ENCODE data around the gene C2orf72.
"Not testable (repeated sequence)": the region's sequence is repeated elsewhere in the genome, so short reads cannot be mapped to it uniquely, and the experiment has no call there.

Gene C2orf72

DNA sequence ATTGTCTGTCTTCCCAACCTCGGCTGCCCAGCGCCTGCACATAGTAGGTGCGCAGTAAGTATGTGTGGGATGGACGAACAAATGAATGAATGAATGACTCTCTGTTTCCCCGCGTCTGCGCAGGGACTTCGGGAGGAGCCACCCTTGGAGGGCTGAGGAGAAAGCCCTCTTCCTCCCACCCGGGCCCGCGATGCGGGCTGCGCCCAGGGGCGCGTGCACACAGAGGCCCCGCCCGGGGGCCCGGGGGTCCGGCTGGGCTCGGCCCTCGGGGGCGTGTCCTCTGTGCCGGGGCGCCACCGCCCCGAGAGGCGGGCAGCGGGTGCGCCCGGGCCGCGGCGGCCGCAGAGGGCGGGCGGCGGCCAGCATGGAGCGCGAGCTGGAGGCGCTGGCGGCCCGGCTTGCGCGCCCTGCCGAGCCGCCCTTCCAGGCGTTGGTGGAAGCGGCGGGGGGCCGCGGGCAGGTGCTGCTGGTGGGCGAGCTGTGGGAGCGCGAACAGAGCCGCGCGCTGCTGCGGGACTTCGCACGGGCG, at the start of gene C2orf72:
Gene C2orf72, plus strand, starts transcription at position 322 of the 529 bp plus-strand sequence. Its CDS starts 43 bp downstream, at position 365.
- DNase-seq (ENCODE audit: low read depth), result no peak

DNA sequence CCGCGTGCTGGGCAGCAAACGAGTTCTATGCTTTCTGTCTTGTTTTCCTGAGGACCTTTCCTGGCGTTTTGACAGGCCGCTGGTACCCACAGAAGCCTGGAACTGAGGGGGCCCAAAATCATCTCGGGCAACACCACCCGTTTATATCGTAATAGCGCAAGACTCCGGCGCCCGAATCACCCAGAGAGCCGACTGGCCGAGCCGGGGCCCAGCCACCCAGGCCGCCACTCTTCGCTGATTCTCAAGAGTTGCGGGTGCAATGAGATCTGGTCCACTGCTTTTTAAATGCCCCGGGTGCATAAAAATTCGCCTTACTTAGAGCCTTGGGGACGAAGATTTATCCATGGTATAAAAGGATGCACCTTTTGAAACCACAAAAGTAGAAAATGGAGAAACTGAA, 47.6 kb upstream of the C2orf72 start:
- no peak for DNase-seq (ENCODE audit: low read depth)

DNA sequence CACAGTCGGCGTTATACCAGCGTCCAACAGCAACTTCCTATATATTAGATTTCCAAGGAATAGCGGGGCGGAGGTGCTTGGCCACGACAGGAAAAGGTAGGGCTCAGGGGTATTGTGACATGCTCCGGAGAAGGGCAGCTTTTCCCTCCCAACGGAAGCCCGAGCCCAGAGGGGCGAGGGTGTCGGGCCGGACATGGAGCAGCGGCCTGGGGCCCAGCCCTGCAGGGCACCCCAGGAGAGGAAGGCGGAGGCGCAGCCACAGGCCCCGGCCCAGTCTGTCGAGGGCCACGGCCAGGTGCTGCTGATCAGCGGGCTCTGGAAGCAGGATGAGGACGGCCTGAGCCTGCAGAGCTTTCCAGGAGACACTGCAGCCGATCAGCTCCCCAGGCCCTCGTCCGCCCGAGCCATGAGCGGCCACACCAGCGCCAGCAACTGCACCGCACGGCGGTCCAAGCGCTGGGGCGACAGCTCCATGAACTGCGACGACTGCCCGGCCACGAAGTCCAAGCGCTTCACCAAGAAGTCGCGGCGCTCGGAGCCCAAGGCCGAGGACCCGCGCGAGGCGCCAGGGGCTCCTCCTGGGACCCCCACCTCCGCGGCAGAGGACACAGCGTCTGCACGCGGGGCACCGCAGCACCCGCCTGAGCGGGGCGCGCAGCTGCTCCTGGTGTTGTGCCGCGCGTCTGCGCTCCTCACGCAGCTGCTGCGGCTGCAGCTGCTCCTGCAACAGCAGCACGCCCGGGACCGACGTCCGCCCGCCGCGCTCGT, 47.0 kb upstream of the C2orf72 start:
- DNase-seq (ENCODE audit: low read depth), result no peak

DNA sequence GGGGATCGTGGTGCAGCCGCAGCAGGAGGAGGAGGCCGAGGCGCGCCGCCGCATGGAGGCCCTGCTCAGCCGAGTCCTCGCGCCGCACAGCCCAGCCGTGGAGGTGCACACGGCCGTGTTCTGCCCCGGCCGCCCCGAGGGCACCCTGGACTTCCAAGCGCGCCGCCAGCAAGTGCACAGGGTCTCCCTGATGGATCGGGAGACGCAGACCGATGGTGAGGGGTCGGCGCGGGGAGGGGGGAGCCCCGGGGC, 46.5 kb upstream of the C2orf72 start:
- DNase-seq (ENCODE audit: low read depth), result no peak

DNA sequence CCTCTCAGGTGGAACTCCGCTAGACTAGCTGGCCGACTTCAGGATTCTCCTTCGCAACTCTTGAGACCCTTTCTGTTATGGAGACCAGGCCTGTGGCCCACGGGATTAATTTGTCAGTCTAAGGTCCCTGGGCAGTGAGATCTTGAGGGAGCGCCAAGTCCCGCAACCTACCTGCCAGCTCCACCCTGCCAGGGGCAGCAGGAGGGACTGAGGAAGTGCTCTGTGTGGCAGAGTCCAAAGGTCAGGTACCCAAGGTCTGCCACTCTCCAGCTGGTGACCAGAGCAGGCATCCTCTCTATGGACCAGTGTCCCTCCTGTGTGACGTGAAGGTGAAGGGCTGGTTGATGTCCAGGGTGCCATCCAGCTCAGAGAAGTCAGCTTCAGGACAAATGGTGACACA, 45.7 kb upstream of the C2orf72 start:
- DNase-seq (ENCODE audit: low read depth), result no peak

DNA sequence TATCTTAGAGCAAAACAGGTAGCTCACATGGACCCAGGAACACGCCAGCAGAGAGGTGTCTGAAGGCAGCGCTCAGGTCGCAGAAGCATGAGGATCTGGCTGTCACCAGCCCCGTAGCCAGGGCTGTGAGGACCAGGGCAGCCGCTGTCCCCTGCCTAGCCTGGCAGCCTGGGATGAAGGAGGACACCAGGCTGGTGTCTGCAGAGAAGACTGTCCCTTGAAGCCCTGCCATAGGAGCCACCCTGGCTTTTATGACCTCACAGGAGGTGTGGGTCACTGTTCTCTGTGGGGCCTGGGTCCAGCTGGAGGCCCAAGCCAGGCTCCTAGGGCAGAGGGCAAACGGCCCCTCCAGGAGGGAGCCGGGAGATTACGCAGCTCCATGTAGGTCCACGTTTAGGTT, 41.5 kb upstream of the C2orf72 start, which contains the start of gene SPATA3:
Gene SPATA3, plus strand, starts transcription at position 301 of the 400 bp plus-strand sequence. CDS start 113 bp downstream, outside the sequence.
- DNase-seq (ENCODE audit: low read depth), result no peak

DNA sequence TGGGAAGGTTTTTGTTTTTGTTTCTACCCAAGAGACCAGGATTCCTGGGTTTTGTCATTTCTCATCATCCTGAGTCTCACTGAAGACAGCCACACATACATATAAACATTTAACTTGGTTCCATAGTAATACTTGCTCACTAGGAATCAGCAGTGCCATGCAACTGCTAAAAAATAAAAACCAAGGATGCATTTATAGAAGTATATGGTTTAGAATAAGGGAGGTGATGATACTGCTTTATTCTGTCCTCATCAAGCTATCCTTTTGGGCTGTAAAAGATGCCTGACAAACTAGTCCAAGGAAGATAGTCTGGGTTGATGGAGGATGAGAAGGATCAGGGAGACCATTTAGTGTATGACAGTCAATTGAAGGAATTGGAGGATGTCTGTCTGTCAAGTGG, 40.7 kb upstream of the C2orf72 start:
- no peak for DNase-seq (ENCODE audit: low read depth)

DNA sequence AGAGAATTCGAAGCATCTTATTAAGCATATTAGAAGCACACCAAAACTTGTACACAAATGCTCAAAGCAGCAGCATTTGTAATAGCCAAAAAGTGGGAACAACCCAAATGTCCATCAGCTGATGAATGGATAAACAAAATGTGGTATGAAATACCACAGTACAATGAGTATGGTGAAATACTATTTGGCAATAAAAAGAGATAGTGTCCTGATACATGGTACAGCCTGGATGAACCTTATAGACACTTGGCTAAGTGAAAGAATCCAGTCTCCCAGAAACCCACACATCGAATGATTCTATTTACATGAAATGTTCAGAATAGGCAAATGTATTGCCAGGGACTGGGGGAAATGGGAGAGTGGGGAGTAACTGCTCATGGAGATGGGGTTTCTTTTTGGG, 38.4 kb upstream of the C2orf72 start:
- no peak for DNase-seq (ENCODE audit: low read depth)

DNA sequence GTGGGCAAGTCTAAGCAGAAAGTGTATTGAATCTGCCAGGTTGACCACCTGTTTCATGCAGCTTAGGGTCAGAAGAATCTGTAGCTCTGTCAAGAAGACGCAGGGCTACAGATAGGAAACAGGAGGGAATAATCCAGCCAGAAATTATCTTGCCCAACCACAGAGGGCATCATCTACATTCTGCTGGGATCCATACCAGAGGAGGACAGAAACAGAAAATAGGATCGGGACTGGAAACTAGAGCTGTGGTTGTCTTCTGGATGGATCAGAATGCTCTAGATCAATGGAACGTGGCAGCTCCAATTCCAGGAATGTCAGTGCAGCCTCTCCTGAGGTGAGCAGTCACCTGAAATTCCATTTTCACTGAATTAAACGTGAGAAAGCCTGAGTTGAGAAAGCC, 37.8 kb upstream of the C2orf72 start:
- no peak for DNase-seq (ENCODE audit: low read depth)

DNA sequence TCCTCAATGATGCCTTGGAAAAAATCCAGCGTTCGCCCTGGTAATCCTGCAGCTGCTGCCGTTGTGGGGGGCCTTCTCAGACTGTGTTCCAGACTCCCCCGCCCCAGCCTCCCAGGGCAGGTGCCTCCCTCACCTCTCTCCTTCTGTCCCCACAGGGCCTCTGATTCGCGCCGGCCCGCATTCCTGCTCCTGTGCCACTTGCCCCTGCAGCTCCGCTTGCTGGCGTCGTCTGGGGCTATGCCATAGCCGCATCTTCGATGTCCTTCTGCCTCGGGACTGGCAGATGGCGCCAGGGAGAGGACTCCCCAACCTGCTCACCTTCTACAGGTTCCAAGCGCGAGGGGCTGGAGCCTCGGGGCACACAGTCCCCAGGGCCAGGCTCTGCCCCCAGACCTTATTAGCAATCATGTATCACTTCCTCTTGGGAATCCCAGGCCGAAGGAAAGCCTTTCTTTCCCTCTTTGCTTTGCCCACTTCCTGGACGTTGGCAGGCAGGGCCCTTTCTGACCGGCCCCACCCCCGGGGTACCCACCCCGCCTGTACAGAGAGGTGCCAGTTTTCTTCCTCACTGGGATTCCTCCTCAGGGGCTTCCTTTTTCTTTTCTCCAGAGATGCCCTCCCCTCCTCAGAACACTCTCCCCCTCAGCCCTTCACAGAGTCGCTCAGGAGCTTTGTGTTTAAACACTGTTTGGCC, 37.0 kb upstream of the C2orf72 start:
- DNase-seq (ENCODE audit: low read depth), result no peak

DNA sequence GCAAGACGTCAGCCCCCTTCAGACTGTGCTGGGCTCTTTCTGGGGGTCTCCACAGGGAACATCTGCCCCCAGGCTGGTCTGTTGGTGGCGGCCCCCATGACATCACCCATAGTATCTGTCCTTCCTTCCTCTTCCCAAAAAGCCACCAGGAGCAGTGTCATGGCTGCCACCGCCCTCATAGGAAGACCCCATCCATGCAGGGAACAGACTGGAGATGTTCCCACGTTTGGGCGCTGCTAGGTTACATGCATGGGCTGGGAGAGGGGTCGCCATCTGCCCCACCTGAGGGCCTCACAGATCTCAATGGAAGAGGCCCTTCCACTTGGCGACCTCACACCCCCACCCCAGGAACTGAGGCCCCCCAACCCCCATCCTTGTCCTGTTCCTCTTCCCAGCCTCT, 36.3 kb upstream of the C2orf72 start:
- DNase-seq (ENCODE audit: low read depth), result no peak

DNA sequence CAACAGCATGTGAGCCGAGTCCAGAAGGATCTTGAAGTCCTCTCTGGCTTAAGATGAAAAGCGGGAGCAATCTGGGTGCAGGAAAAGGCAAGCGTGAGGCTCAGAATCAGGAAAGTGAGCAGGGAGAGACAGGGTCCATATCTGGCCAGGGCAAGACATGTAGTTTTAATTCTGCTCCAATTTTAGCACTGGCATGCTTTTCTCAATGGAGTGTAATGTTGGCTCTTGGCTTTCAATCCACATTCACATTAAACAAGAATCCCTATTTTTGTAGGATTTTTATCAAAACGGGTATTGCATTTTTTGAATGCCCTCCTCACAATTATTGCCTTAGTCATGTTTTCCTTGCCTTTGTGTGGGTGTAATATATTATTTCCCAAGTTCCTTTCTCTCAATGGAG, 35.4 kb upstream of the C2orf72 start:
- DNase-seq (ENCODE audit: low read depth), result no peak

DNA sequence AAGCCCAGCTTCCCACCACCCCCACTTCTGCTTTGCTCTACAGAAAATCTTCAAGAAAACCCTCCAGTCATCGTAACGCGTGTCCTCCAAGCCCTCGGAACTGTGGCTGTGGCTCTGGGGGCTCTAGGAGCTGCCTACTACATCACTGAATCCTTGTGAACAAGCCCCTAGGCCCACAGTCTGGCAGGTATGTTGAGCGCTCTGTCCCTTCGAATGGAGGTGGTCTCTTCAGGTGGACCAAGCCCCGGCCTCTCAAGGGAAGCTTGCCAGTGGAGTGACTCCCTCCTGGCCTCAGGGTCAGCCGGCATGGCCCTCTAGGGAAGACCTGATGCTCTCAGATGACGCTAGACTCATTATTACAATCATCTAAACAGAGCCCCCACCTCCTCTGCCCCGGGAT, 34.7 kb upstream of the C2orf72 start:
- DNase-seq (ENCODE audit: low read depth), result no peak

DNA sequence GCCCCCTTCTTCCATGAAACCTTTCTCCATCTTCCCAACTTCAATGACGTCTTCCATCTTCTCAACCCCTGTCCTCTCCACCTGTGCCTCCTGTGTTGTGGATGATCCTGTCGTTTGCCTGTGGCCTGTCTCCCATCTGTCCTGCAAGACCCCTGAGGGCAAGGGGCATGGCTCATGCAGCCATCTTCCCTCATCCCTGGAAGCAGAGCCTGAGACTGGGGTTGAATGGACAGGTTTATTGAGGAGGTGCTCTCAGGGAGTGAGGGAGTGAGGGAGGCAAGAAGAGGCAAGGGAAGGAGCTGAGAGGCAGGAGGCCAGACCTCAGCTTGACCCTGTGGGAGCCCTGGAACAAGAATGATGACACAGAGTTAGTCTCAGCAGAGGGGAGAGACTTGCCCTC, 34.1 kb upstream of the C2orf72 start:
- no peak for DNase-seq (ENCODE audit: low read depth)

DNA sequence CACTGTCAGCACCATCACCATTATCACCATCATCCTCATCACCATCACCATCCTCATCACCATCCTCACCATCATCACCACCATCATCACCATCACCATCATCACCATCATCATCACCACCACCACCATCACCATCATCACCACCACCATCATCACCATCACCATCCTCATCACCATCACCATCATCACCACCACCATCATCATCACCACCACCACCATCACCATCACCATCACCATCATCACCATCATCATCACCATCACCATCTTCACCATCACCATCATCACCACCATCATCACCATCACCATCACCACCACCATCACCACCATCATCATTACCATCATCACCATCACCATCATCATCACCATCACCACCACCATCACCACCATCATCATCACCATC, 32.4 kb upstream of the C2orf72 start:
- not testable (repeated sequence) for DNase-seq (ENCODE audit: low read depth)

DNA sequence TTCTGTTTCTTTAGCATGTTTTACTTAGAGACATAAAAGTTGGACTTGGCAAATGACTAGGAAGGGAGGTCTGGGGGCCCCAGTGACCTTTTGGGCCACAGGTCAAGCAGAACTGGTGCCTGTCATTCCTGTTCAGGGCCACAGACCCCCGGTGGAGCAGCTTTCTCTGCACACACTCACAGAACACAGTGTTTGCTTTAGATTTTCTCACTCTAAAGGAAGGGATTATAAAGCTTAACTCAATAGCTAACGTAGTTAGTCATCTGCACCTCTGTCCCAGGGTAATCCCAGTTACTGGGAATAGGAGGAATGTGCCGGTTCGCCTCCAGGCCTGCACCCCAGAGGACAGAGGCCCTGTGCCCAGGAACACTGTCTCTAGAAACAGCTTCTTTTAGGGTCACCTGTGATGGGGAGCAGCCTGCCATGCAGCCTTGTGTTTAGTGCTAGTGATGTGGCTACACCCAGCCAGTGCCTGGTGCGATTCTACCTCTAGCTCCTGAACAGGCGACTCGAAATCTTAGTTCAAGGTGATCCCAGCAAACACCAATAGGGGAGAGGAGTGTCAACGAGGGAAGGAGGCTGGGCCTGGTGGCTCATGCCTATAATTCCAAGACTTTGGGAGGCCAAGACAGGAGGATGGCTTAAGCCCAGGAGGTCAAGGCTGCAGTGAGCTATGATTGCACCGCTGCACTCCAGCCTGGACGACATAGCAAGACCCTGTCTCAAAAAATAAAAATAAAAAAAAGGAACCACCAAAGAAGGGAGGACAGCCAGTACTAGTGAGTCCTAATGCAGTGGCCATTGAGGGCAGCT, 29.8 kb upstream of the C2orf72 start:
- no peak for DNase-seq (ENCODE audit: low read depth)

DNA sequence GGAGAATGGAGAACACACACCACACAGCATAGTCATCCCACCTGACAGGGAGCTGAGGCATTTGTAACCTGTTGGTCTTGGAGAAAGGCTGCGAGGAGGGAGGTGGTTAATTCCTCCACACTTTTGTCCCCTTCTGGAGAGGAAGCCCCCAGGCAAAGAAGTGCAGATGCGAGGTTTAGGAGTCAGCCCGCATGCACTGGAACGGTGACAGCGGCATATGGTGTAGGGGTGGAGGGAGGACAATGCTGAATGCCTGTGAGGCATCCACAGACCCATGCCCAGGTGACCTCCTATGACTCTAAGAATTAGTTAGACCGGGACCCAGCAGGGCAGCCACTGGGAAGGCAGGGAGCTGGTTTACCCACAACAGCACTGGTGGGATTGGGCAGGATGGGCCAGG, 29.2 kb upstream of the C2orf72 start:
- DNase-seq (ENCODE audit: low read depth), result no peak

DNA sequence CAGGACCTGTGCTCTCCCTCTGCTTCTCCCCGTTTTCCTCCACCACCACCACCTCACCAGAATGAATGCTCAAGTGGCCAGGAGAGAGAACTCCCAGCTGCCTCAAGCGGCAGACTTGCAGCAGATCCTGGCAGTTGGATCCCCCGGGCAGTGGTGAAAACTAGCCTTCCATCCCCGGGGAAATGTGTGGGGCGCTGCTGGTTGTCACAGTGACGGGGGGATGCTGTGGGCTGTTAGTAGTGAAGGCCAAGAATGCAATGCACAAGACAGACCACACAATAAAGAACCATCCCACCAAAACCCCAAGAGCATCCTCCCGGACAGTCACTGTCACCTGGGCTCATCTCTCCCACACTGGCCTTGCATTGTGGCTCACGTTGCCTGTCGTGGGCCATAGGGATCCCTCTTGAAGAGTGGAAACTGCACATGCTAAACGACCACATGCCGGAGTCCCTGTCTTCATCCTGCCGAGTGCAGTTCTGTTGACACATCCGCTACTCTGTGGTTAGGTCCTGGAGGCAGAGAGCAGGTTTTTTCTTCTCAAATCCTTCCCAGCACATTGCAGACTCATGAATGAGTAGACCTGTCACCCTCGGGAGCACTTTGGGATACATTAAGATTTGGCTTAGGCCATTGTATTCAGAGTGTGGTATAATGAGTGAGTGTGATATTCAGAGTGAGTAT, 27.9 kb upstream of the C2orf72 start:
- DNase-seq (ENCODE audit: low read depth), result no peak

DNA sequence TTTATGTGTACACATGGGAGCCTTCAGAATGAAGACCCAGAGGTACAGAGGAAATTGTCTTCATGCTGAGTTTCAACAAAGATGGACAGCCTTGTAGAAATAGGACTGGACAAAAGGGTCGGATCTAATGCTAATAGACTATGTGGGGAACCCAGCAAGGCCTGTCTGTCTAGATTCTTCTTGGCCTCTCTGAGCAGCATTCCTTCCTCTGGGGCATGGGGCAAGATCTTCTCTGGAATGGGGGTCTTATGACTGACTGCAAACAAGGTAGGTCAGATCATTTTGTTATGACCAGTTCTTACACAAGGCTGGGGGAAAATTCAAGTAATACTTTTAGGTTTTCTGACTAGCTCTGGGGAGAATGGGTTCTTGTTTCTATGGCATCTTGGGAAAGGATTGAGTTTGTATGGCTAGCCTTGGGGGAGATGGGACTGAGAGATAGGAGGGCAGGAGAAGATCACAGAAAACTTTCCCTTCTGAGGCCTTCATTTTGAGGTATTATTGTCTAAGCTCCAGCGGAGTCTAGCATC, 27.1 kb upstream of the C2orf72 start:
- no peak for DNase-seq (ENCODE audit: low read depth)

DNA sequence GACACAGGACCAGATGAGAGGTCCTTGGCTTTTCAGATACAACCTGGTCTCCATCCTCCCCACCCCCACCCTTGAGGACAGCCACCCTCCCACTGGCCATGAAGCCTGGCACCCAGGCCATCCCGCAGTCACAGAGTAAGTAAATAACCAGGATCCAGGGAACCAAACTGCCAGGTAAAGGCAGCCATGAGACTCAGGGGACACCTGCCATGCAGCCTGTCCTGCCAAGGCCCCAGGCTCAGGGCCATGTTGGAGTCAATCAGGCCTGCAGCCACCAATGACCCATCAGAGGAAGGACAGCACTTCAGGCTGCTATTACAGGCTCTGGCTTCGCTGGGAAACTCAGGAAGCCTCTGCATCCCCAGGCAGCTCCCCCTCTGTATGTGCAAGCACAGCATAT, 25.8 kb upstream of the C2orf72 start:
- DNase-seq (ENCODE audit: low read depth), result no peak

DNA sequence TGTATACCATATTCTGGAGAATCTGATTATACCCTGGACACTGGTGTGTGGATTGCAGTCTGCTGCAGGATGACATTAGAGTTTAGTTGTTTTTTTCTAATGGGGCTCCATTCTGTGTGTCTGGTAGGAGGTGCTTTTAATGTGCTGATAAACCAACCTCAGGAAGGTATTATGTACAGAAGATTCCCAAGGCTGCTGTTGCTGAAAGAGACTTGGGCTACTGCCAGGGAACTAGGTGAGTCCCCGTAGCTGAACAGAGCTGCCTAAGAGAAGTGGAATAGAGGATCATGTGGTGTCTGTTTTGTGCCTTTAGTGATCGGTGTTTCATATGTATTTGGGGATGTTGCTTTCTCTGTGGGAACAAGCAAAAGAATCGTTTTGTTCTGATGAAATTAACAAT, 24.9 kb upstream of the C2orf72 start:
- no peak for DNase-seq (ENCODE audit: low read depth)

DNA sequence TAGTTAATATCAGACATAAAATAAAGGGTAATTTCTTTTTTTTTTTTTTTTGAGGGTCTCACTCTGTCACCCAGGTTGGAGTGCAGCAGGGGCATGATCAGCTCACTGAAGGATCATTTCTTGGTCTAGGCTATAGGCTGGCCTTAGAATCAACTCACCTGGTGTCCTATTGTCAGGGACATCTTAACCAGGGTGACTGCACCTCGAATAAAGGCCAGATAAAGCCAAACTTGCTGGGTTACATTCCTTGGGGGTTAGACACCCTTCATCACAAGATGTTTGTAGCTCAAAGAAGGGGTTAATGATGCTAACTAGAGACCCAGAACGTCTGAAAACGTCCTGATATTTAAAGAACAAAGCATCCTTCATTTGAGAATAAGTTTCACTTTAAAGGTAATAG, 23.5 kb upstream of the C2orf72 start:
- DNase-seq (ENCODE audit: low read depth), result no peak

All from stimulated activated CD8-positive, alpha-beta memory T cell treated with anti-CD3 and anti-CD28 coated beads, Interleukin-15, amount 100 ng/mL, for 1 hour (primary cell).